H7 (cell line): ENCODE results near the gene GRAMD1B. TPM values are rescaled to one million over a fixed set of nuclear protein-coding genes. Genes with fewer than 3 reads are reported as not detected.

Experiments
- DNase-seq: peaks from one replicate; pipeline ENCODE4 v3.0.0; 2012
- H3K27me3 ChIP-seq: 2 replicates; pipeline ENCODE4 v1.6.0; 2011; ENCODE audit warnings: mild to moderate bottlenecking, low read length; ENCODE audit not compliant: control insufficient read depth, insufficient read depth
- H3K36me3 ChIP-seq: replicated peaks from 2 replicates; pipeline ENCODE4 v1.5.1; 2011; ENCODE audit warnings: low read length; ENCODE audit not compliant: control insufficient read depth, insufficient read depth
- H3K4me3 ChIP-seq: 2 replicates; pipeline ENCODE4 v1.5.1; 2011; ENCODE audit warnings: low read depth, mild to moderate bottlenecking, control low read depth, low read length, moderate library complexity; ENCODE audit not compliant: insufficient read depth
- total RNA-seq: library from RNA; depleted of rRNA; stranded (reverse); fragments of >200 nt; shearing (Covaris generic); gene quantifications from 2 replicates; pipeline ENCODE4 v1.2.3, GENCODE V29; 2014

GRAMD1B gene
- total RNA-seq, 1 experiment from 2014 or later = 15.9 TPM

- H3K4me3 ChIP-seq = no peak overlapping the region
- no peak for DNase-seq
- H3K36me3 ChIP-seq = no peaks in the 10 kb centered on the region
- H3K27me3 ChIP-seq = no peaks in the 10 kb centered on the region
Measured at GRCh38 chr11:123586568-123586967, 156.5 kb downstream of the GRAMD1B start.

GRCh38 chr11:123587044-123587443, 157.0 kb downstream of the GRAMD1B start:
- Histone ChIP-seq H3K27me3 (no peaks in the 10 kb centered on the region), H3K36me3 (no peaks in the 10 kb centered on the region), H3K4me3 (no peak overlapping the region)
- DNase-seq = no peak

- no peak for DNase-seq
- Histone ChIP-seq H3K27me3 (no peaks in the 10 kb centered on the region), H3K4me3 (no peak overlapping the region), H3K36me3 (no peaks in the 10 kb centered on the region)
Measured at GRCh38 chr11:123587559-123587958, 157.5 kb downstream of the GRAMD1B start.

- Histone ChIP-seq H3K27me3 (no peaks in the 10 kb centered on the region), H3K4me3 (no peak overlapping the region), H3K36me3 (no peaks in the 10 kb centered on the region)
- DNase-seq = no peak
Measured at GRCh38 chr11:123588117-123588863, 158.2 kb downstream of the GRAMD1B start.

DNA sequence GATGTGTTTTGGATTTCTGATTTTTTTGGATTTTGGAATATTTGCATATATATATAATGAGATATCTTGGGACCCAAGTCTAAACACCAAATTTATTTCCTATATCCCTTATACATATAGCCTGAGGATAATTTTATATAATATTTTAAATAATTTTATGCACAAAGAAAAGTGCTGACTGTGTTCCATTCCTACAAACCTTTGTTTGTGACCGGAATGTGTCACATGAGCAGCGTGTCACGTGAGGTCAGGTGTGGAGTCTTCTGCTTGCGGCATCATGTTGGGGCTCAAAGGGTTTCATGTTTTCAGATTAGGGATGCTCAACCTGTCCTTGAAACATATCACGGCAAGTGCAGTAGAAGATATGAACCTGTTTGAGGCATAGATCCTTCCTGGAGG, 158.8 kb downstream of the GRAMD1B start:
- DNase-seq = no peak
- no peak overlapping the region for H3K4me3 ChIP-seq
- no peaks in the 10 kb centered on the region for H3K27me3 ChIP-seq
- no peaks in the 10 kb centered on the region for H3K36me3 ChIP-seq

DNA sequence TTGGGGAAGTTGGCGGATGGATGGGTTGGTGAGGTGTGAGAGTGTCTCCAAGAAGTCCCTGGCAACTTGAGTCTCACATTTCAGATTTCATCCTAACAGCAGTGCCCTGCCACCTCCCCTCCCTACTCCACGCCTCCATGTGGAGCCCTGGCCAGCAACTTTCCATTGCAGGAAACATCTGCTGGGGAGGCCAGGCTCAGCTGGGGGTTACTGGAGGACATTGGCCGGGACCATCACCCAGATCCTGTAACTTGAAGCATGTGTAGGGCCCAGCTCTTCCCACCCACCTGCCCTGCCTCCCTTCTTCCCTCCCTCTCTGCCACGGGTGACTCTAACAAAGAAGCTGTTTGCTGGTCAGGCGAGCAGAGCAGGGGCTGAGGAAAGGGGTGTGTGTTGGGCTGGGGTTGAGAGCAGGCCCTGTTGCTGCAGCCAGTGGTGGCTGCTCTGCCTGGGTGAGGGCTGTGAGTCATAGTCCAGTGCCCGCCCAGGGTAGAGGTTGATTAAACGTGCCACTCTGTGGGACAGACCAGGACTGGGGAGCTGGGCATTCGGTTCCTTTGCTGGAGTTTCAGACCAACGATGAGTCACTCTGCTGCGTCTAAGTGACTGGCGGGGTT, 160.3 kb downstream of the GRAMD1B start:
- Histone ChIP-seq H3K4me3 (no peak overlapping the region), H3K36me3 (no peaks in the 10 kb centered on the region), H3K27me3 (no peaks in the 10 kb centered on the region)
- no peak for DNase-seq

GRCh38 chr11:123593570-123593969, 163.5 kb downstream of the GRAMD1B start:
- no peaks in the 10 kb centered on the region for H3K27me3 ChIP-seq
- no peak overlapping the region for H3K4me3 ChIP-seq
- DNase-seq = no peak
- no peaks in the 10 kb centered on the region for H3K36me3 ChIP-seq

- Histone ChIP-seq H3K27me3 (no peaks in the 10 kb centered on the region), H3K4me3 (no peak overlapping the region), H3K36me3 (no peaks in the 10 kb centered on the region)
- no peak for DNase-seq
Measured at GRCh38 chr11:123594188-123594901, 164.3 kb downstream of the GRAMD1B start.

GRCh38 chr11:123594921-123595320, 164.9 kb downstream of the GRAMD1B start:
- H3K27me3 ChIP-seq = no peaks in the 10 kb centered on the region
- H3K4me3 ChIP-seq = no peak overlapping the region
- no peaks in the 10 kb centered on the region for H3K36me3 ChIP-seq
- no peak for DNase-seq

DNA sequence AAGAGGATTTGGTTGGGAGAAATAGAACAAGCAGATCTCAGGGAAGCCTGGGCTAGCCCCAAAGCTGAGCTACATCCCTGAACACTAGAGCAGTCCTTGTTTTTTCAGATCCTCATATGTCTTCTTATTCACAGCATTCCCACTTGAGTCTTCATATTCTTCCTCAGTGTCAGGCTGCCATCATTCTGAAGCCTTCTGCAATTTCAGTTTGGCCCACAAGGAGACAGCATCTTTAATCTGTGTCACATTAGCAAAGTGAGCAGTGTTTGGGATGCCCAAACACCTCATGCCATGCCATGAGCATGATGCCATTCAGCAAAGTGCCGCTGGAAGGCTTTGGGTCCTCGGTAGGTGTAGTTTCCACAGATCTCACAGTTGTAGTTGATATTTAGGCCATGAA, 167.8 kb downstream of the GRAMD1B start:
- DNase-seq = no peak
- Histone ChIP-seq H3K27me3 (no peaks in the 10 kb centered on the region), H3K4me3 (no peak overlapping the region), H3K36me3 (peaks cover 2% of the 10 kb centered on the region)

GRCh38 chr11:123601136-123601535, 171.1 kb downstream of the GRAMD1B start:
- H3K27me3 ChIP-seq = no peaks in the 10 kb centered on the region
- H3K36me3 ChIP-seq = peaks cover 3% of the 10 kb centered on the region
- no peak overlapping the region for H3K4me3 ChIP-seq

DNA sequence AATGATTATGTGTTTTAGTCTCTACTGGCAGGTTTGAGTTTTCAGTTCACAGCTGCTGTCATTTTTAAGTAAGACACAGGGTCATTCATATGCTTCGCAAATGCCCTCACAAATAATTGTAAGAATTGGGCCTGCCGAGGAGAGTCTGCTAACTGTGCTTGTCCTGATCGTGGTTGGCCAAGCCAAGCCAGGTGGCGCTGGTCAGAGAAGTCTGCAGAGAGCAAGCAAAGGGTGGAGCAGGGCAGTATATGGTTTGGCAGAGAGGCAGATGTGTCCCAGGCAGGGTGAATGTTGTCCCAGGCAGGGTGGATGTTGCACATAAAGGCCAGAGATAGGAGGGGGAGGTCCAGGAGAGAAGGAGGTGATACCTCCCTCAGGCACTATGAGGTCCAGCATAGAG, 171.7 kb downstream of the GRAMD1B start:
- Histone ChIP-seq H3K4me3 (no peak overlapping the region), H3K36me3 (peaks cover 7% of the 10 kb centered on the region), H3K27me3 (no peaks in the 10 kb centered on the region)
- no peak for DNase-seq

More at GRCh38 chr11:123601136-123601535, 171.1 kb downstream of the GRAMD1B start:
- no peak for DNase-seq

DNA sequence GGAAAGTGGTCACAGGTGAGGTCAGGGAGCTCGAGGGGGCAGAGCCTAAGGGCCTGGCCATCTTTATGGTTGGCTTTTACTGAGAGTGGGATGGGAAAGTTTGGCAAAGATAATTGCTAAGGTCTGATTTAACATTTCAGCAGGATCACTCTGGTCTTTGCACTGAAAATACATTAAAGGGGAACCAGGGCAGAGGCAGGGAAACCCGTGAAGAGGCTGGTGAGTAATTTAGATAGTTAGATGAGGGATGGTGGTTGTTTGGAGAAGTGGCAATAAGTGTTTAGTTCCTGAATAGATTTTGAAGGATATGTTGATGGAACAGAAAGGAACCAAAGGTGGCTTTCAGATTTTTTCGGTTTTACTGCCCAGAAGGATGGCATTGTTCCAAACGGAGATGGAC, 173.6 kb downstream of the GRAMD1B start:
- DNase-seq = no peak
- Histone ChIP-seq H3K36me3 (peaks cover 9% of the 10 kb centered on the region), H3K27me3 (no peaks in the 10 kb centered on the region), H3K4me3 (no peak overlapping the region)

DNA sequence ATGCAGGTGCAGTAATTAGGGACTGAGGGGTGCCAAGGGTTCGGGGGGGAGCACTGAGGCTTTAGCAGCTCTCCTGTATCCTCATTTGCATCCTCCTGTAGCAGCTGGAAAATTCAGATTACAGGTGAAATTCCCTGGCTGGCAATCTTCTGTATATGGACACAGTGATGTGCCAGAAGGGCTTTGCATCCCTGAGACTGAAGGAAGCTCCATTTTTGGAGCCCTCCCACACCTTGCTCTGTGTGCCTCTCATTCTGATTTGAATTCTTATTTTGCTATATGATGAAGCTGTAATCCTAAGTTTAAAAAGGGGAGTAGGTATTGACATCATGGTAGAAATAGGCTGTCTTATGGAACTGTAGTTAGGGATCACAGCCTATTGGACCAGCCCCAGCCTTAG, 177.7 kb downstream of the GRAMD1B start:
- Histone ChIP-seq H3K4me3 (no peak overlapping the region), H3K36me3 (peaks cover 9% of the 10 kb centered on the region), H3K27me3 (no peaks in the 10 kb centered on the region)
- no peak for DNase-seq

DNA sequence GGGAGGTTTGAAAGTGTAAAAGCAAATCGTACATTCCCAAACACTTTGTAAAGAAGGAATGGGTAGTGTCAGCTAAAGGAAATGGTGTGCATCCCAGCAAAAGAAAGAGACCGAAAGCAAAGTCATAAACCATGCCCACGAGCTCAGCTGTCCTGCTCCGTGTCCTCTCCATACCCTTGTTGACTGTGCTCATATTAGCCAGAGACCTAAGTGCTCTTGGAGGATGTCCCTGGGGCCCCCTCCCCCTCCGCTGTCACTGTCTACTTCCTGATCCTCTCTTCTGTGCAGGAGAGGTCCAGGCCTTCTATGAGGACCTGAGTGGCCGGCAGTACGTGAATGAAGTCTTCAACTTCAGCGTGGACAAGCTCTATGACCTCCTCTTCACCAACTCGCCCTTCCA, 178.3 kb downstream of the GRAMD1B start:
- Histone ChIP-seq H3K36me3 (peaks cover 9% of the 10 kb centered on the region), H3K27me3 (no peaks in the 10 kb centered on the region), H3K4me3 (no peak overlapping the region)
- no peak for DNase-seq
